ENCODE data around the gene NPB.
A peak's percentile ranks its signal among the peaks of the same experiment; 100 is the strongest.

Gene NPB

DNA sequence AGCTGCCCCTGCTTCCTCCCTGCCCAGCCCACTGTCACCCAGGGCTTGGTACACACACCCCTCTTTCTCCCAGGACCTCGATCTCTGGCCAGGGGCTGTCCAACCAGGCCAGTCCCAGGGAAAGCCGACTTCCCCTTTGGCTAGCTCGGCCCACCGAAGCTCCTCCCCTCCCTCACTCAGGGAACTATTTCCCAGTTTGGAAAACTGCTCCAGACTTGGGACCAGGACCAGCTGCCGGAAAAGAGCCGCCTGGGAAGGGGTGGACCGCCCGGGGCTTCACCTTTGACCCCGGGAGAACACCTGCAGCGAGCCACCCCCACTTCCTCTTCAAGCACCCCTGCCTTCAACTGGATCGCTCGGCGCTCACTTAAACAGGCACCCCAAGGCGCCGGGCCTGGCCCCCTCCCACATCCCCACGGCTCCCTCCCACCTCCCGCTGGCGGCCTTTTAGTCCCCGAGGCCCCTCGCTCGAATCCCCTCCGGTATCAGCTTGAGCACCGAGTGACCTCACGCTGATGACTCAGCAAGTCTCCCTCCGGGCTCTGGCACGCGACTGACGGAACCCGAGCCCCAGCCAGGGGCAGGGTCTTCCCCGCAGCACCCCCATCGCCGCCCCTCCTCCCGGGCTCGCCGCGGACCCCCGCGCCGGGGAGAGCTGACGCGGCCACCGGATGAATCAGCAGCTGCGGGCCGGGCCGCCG lies 24.6 kb downstream of the NPB start:
- peak; percentile 43 for DNase-seq (ENCODE audit: low spot score)

- DNase-seq (ENCODE audit: low spot score) = no peak
Observed at GRCh38 chr17:81927152-81927652, 25.2 kb downstream of the NPB start.

- DNase-seq (ENCODE audit: low spot score) = peak; percentile 96
Observed at GRCh38 chr17:81927653-81928543, 25.9 kb downstream of the NPB start, which contains the start of gene MAFG. MAFG (minus strand) TSS chr17:81927735; CDS start chr17:81923185, 4,550 bp downstream.

DNA sequence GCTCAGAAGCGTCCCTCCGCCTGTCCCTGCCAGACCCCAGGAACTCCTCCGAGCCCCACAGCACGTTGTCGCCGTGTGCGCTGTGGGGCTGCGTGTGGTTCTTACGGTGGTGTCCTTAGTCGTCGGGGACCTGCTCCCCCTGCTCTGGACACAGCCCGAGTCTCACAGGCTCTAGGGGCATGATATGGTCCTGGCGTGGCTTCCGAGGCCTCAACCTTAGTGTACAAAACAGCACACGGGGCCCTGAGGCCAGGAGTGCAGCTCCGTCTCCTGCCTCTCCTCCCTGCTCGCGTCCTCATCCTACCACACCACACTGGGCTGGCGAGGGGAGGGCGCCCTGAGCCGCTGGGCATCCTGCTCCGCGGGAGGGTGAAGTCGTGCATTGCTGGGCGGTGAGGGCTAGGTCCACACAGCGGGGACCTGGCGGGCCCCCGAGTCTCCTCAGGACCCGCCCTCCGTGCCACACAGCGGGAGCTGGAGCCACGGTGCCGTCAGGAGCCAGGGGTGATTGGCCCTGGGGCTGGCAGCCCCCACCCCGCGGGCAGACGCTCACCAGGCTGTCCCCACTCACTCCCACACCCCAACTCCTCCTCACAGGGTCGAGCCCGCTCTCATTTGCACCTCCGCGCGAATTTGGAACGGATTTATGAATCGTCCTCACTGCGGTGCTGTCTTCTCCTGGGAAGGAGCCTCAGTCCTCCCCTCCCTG lies 26.7 kb downstream of the NPB start:
- DNase-seq (ENCODE audit: low spot score) = no peak

DNA sequence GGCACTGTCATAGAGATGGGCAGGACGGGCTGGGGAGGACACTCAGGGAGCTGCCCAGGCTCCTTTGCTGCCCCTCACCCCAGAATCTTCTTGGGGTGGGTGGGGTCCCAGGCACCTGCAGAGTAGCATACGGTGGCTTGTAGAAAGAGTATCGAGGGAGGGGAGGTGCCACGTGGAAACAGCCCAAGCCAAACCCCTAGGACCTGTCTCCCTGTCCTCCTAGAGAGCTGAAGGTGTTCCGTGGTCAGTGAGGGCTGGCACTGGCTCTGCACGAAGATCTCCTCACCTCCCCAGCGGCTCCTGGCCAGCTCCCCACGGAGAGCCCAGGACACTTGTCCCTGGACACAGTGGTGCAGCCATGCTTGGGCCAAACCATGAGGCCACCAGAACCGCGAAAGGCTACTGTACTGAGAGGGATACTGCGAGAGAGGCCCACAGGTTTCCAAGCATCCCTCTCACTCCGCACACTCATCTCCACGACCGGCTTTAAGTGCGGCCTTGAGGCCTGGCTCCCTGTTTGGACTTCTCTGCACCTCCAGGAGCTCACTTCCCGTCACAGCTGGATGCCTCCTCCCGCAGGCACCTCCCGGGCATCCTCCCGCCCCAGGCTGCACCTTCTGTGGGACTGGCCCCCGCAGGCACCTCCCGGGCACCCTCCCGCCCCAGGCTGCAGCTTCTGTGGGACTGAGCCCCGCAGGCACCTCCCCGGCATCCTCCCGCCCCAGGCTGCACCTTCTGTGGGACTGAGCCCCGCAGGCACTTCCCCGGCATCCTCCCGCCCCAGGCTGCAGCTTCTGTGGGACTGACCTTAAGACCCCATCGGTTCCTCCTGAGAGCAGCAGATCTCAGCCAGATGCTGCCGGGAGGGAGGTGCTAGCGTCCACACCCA lies 27.5 kb downstream of the NPB start:
- no peak for DNase-seq (ENCODE audit: low spot score)

GRCh38 chr17:81930142-81931125 lies 28.4 kb downstream of the NPB start:
- no peak for DNase-seq (ENCODE audit: low spot score)

- DNase-seq (ENCODE audit: low spot score) = no peak
Observed at GRCh38 chr17:81931189-81931556, 29.1 kb downstream of the NPB start.

- no peak for DNase-seq (ENCODE audit: low spot score)
Observed at GRCh38 chr17:81931557-81932332, 29.7 kb downstream of the NPB start.

GRCh38 chr17:81932333-81932983 lies 30.4 kb downstream of the NPB start:
- DNase-seq (ENCODE audit: low spot score) = no peak

GRCh38 chr17:81933178-81933699 lies 31.2 kb downstream of the NPB start:
- no peak for DNase-seq (ENCODE audit: low spot score)

DNA sequence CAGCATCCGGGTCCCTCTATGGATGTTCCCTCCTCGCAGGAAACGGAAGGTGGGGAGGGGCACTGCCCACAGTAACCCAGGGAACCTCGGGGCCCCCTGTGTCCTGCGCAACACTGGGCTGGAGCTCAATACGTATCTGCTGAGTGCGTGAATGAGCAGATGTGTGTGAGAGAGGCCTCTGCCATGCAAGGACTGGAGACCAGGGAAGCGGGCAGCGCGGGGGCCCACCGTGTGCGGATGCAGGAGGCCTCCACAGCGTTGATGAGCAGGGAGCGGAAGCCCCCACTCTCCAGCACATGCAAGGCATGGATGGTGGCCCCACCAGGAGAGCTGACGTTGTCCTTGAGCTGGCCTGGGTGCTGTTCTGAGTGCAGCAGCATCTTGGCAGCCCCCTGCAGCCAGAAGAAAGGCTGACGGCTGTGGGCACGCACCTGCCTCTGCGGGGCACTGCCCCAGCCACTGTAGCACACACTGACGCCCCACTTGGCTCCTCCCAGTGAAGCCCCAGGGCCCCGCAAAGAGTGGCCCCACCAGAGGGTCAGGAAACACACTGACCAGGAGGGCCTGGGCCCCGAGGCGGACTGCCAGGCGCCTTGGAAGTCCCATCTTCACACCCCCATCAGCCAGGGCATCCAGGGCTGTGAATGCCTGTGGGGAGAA lies 32.2 kb downstream of the NPB start:
- DNase-seq (ENCODE audit: low spot score) = no peak

GRCh38 chr17:81934850-81935708 lies 33.0 kb downstream of the NPB start:
- no peak for DNase-seq (ENCODE audit: low spot score)

DNA sequence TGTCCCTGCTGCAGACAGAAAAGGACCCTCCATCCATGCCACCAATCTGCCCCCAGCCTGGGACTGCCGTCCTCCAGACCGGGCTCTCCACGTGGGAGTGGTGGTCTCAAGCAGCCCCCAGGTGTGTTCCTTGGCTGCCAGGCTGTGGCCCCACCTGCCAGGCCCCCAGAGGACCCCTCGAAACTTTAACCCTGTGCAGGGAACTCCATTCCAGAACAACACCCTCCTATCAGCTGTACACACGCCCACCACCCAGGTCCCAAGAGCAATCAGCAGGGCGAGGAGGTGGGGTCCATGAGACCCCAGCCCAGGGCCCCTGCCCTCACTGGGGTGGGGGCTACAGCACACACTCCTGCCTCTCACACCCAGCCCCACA lies 33.7 kb downstream of the NPB start:
- DNase-seq (ENCODE audit: low spot score) = no peak

DNA sequence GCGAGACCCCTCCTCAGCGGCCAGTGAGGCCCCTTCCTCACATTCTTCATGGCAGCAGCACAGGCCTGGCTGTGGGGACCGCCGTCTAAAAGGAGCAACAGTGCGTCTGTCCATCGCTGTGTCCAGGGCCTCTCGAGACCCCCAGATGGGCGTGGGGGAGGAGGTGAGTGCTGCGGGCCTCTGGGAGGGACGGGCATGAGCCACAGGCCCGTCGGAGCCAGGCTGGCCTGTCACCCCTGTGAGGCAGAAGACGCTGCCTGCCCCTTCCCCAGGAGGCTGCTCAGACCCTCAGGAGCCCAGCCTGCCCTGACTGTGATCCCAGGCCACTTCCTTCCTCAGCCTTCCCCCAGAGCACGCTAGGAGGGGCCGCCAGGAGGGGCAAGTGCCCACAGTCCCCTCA lies 37.2 kb downstream of the NPB start:
- no peak for DNase-seq (ENCODE audit: low spot score)

- no peak for DNase-seq (ENCODE audit: low spot score)
Observed at GRCh38 chr17:81939881-81940385, 37.9 kb downstream of the NPB start.

DNA sequence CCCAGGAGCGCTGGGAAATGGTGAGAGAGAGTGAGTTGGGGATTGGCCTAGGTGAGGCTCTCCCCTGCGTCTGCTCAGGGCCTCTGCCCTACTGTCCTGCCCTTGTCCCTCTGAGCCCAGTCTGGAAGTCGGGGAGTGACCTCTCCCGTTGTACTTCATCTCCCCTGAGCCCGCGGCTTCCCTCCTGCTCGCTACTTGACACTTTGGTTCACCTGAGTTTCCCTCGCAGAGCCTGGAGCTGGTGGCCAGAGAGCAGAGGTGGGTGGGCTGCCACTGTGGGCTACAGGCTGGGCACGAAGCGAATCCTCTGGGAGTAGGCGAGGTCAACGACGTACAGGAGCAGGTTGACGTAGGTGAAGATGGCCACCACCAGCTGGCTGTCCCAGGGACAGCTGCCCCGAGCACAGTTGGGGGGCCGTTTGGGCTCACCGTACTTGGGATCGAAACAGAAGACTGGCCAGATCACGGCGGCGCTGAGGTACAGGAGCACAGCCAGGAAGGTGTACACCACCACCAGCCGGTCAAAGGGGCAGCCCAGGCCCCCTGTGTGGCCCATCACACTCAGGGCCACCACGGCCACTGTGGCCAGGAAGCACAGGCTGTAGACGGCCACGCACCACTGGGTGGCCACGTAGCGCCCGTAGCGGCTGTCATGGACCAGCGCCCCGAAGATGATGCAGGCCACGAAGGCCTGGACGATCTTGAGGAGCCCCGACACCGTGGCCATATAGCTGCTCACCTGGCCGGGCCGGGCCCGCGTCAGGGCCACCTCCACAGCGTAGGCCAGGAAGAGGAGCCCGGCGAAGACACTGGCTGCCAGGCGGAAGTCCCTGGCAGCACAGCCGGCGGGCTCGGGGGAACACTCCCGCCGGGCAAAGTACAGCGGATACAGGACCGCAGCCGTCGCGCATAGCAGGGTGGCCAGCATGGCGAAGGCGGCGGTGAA lies 38.8 kb downstream of the NPB start:
- DNase-seq (ENCODE audit: low spot score) = no peak

Measured in COLO829 (cell line).